Midbrain (tissue), 1 donor: ENCODE results near the gene TAOK3.

ENCODE experiments used
- DNase-seq: peaks from one replicate; lab custom pipeline; 2025; lab: John Stamatoyannopoulos, UW

The TAOK3 gene

DNA sequence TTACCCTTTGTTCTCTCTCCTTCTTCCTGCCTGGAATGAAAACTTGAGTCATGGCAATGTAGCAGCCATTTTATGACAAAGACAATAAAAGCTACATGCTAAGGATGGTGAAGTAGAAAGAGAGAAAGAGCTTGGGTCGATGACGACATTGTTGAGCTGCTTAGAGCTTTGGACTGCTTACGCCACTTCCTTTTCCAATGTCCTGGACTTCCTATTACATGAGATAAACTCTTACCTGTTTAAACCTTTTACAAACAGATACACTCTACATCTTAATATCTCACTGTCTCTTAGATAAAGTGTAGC lies 166.6 kb downstream of the TAOK3 start:
- no peak for DNase-seq

DNA sequence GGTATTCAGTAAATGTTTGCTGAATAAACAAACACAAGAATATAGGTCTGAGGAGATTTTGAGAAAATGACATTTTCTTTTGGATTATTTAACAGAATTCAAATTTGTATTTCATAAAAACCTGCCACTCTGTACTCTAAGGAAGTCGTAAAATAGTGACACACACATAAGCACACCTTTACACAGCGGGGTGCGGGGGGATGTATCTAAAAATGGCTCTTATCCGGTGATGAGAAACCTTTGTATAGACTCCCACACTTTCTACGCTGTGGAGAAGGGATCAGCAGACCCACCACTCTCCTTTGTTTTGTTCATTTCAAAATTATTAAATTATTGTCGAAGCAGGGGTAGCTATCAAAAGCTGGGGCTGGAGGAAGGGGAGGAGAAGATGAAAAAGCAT lies 178.7 kb downstream of the TAOK3 start:
- DNase-seq, result no peak

GRCh38 chr12:118193477-118193876 lies 179.2 kb downstream of the TAOK3 start:
- no peak for DNase-seq

- DNase-seq, result peak; percentile 77
Measured at GRCh38 chr12:118190266-118190665, 182.4 kb downstream of the TAOK3 start.

DNA sequence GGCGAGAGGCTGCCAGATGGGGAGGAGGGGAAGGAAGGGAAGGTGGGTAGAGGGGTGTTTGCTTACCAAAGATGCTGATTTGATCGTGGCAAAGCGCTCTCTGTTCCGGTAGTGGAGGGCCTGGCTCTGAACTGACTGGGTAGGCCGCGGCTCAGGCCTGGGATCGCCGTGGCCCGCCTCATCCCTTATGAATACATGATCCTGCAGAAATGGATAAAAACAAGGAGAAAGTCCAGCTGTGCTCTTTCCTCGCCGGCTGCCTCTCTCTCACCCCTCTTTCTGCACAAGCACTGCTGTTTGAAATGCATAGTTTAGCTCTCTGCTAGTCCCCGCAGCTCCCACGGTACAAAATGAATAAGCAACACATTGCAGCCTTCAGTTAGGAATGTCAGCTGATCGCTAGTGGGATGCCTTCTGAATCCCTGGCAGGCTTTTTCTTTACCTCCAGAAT lies 182.9 kb downstream of the TAOK3 start:
- DNase-seq, result peak; percentile 77

DNA sequence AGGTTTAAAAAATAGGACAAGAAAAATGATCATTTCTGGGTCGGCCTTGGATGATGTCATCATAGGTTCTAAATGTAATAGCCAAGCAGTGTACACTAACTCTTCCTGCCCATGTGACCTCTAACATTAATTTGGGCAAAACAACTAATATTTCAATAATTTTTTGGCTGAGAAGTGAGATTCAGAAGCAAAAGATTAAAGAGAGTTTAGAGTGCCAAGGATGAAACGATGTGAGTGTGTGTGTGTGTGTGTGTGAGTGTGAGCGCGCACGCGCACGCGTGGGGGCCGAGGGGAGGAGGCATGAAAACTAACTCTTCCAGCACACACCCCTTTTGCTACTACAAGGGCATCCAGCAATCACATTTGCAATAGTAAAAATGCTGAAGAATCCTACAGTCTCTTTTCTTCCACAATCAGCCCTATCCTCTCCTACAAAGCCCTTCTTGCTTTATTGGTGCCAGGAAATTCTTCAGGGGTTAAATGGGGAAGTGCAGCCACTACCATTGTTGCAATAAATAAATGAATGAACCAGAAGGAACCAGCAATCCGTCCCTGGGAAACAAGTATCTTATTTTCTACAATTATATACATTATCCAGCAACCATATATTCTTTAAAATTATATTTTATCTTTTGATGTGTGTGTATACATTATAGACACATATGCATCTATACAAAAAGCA lies 183.9 kb downstream of the TAOK3 start:
- peak; percentile 70 for DNase-seq

DNA sequence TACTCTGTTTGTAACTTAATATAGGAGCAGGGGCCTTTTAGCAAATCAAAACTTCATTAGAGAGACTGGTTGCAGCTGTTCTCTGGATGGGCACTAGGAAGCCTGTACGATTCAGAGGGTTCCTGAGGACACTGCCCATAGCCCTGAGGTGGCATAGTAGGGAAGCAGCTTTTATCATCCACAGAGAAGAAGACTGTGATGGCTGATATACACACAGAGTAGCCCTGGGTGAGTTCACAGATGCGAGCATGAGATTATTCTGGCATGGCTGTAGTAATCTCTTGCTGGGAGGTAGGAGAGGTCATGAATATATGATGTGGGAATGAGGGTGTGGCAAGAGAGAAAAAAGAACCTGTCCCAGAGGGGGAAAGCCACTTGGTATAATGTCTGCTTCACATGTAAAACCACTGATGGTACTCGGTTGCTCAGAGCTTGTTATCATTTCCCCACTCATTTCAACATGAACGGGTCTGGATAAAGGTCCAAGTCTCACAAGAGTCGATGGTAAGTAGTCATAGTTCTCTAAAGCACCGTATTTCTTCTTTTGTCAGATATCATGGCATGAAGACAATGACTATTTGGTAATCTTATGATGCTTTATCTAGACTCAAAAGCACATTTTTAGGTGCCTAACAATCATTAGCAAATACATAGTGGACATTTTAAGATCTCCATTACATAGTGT lies 184.8 kb downstream of the TAOK3 start:
- DNase-seq, result peak; percentile 34

- DNase-seq, result peak; percentile 7
Measured at GRCh38 chr12:118185602-118186397, 186.9 kb downstream of the TAOK3 start.

GRCh38 chr12:118183711-118184110 lies 189.0 kb downstream of the TAOK3 start:
- no peak for DNase-seq

DNA sequence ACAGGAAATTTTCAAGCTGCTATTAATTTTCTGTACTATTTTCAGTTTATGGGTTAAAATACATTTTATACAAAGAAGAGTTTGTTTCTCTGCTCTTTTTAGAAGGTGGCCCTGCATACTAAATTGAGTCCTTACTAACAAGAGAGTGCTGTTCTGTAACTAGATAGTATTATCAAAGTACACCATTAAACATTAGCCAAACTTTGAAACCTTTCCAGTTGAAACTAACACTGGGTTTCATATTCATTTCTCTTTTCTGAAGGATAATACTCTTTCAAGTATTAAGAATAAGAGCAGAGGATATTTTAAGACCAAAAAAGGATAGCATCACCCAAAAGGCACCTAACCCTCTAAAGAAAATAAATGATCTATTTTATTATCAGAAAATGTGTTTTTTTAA lies 189.6 kb downstream of the TAOK3 start:
- DNase-seq, result no peak

DNA sequence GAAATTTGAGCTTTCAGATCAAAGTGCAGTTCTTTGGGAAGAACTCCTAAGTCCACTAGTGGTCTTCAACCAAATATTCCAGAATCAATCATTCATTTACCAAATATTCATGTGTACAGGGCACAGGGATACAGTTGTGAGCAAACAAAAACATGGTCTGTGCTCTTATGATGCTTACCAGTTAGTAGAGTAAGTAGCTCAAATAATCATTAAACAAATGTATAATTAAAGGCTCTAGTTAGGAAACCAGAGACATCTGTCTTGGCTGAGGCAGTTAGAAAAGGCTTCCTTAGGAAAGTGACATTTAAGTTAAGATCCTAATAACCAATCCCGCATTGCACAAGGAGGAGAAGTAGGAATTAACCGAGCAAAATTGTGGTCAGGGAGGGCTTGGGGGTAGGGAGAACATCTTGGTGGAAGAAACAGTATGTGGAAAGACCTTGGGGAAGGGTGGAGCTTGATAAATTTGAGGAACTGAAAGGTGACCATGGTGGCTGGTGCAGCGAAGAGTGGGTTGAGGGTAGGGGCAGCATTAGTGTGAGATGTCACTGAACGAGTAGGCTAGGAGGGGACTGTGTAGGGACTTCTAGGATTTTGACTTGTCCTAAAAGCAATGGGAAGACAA lies 196.8 kb downstream of the TAOK3 start:
- no peak for DNase-seq

DNA sequence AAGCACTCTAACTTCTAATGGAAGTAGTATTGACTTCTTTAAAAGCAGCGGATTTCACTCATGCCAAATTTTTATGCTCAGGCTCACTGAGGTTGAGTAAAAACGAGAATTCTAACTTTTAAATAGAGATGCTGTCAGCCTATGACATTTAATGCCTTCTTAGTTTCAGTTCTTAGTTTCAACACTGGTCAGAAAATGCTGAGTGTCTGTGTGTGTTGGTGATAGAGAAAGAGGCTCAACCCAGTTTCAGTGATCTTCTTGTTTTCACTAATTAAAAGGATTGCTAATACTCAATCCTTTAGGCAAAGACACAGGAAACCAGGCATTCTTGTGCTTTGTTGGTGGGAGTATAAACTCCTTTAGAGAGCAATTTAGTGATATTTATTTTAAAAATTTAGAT lies 205.8 kb downstream of the TAOK3 start:
- no peak for DNase-seq

GRCh38 chr12:118164798-118165486 lies 207.8 kb downstream of the TAOK3 start:
- peak; percentile 20 for DNase-seq

- peak; percentile 45 for DNase-seq
Measured at GRCh38 chr12:118160536-118160935, 212.2 kb downstream of the TAOK3 start.

GRCh38 chr12:118151755-118152154 lies 221.0 kb downstream of the TAOK3 start:
- no peak for DNase-seq

- peak; percentile 10 for DNase-seq
Measured at GRCh38 chr12:118150625-118151024, 222.1 kb downstream of the TAOK3 start.

GRCh38 chr12:118148287-118148686 lies 224.4 kb downstream of the TAOK3 start:
- no peak for DNase-seq

DNA sequence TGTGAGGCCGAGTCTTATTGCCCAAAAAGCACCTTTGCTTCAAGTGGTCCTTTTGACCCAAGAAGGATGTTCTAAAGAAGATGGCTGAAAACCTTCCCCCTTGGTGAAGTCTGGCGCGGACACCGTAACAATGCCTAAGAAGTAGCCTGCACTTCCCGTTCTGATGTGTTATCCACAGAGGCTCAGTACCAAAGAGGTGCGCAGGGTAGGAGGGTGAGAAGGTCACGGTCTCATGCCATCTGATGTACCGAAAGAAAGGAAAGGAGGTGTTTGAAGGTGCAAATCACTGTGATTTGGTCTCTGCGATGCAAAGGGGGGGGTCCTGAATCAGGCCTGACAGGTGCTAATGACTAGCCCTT lies 226.9 kb downstream of the TAOK3 start:
- DNase-seq, result no peak

GRCh38 chr12:118145113-118145797 lies 227.5 kb downstream of the TAOK3 start:
- no peak for DNase-seq

DNA sequence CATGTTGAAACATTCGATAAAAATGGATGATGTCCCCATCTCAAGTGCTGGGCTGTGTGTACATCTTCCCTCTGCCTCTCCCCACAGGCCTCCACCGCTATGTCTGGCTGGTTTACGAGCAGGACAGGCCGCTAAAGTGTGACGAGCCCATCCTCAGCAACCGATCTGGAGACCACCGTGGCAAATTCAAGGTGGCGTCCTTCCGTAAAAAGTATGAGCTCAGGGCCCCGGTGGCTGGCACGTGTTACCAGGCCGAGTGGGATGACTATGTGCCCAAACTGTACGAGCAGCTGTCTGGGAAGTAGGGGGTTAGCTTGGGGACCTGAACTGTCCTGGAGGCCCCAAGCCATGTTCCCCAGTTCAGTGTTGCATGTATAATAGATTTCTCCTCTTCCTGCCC lies 228.2 kb downstream of the TAOK3 start:
- no peak for DNase-seq

DNA sequence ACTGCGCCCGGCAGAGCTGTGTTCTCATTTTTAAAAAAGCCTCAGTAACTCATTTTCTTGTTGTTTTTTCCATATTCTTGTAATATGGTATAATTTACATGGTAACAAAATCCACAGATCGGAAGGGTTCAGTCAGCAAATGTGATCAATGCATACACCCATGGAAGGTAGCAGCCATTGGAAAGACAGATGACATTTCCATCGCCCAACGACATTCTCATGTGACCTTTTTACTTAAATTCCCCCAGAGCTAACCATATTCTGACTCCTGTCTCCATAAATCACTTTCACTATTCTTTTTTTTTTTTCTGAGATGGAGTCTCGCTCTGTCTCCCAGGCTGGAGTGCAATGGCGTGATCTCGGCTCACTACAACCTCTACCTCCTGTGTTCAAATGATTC lies 231.9 kb downstream of the TAOK3 start:
- DNase-seq, result no peak
